GM10847 (cell line): ENCODE data around the gene TCEA2.
A peak's percentile ranks its signal among the peaks of the same experiment; 100 is the strongest.

Experiments used
- POLR2A ChIP-seq: IDR thresholded peaks from 2 replicates; pipeline ENCODE4 v1.6.1; 2011; ENCODE audit not compliant: insufficient read length; ENCODE audit errors: extremely low read depth

TCEA2 gene

DNA sequence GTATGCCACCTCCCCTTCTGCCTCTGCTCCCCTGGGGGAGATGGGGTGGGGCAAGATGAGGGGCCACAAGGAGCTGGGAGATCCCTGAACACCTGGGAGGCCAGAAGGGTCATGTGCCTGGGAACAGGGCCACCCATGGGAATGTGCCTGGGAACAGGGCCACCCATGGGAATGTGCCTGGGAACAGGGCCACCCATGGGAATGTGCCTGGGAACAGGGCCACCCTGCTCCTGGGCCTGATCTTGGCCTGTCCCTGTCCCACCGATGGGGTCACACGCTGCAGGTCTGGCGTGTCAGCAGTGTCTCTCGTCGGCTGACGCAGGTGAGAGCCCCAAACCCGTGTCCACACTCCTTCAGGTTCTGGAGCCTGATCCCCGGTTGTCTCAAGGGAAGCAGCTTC, 12.0 kb downstream of the TCEA2 start:
- TF ChIP-seq POLR2A, result no peak

GRCh38 chr20:64075556-64075955, 12.6 kb downstream of the TCEA2 start:
- no peak for TF ChIP-seq POLR2A

DNA sequence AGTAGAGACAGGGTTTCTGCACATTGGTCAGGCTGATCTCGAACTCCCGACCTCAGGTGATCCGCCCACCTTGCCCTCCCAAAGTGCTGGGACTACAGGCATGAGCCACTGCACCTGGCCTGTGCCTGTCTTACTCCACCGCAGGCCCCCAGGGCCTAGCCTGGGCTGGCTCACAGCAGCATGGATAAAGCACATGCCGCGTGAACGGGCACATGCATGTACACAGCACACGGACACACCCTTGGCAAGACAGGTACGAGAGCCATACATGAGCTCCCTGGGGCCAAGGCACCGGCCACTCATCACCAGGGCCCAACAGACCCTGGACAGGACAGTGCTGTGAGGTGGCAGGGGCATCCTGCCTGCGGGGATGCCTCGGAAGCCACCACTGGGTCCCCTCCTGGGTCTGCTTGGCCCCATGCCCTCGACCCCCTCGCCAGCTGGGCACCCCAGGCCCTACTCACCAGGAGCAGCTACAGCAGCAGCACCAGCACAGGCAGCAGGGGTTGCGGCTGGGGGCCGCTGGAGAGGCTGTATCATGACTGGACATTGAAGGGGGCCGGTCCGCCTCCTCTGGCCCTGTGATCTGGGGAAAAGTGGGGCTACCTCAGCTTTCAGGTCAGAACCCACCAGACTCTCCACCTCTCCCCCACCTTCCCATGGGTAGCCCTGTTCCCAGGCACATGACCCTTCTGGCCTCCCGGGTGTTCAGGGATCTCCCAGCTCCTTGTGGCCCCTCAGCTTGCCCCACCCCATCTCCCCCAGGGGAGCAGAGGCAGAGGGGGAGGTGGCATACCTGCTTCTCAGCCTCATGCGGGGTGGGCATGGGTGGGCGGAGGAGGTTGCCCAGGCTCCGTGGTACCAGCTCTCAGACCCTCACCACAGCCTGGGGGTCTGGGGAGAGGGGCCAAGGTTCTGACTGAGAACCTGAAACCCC, 13.3 kb downstream of the TCEA2 start:
- no peak for TF ChIP-seq POLR2A

DNA sequence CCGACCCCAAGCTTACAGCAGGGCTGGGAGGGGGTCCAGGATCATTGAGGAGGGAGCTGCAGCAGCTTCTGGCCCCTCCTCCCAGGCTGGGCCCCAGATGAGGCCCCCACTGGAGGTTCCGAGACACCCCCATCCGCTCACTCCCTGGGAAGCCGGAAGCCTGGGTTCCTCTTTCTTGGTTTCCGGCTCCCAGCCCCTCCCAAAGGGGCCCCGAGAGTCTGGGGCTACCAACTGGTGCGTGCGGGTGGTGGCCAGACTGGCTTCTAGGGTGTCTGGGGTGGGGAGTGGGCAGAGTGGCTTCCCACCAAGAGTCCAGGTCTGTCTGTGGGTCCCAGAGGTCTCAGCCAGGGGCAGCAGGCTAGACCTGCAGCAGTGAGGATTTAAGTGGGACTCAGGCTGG, 14.1 kb downstream of the TCEA2 start:
- TF ChIP-seq POLR2A, result peak; percentile 49

DNA sequence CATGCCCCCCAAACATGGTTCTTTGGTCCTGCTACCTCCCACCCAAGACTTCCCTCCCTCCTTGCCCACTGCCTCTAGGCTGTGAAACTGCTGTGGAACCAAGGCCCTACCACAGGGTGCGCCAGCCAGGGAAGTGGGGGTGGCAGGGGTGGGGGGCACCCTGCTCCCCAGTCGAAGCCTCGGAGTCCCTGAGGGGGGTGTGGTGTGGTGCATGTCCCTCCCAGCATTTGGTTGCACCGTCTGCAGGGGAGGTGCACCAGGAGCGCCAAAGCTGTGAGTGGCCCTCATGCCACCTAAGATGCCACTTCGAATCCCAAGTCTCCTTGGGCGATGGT, 14.5 kb downstream of the TCEA2 start:
- TF ChIP-seq POLR2A, result no peak

GRCh38 chr20:64077876-64078551, 15.0 kb downstream of the TCEA2 start:
- TF ChIP-seq POLR2A, result peak; percentile 10

- no peak for TF ChIP-seq POLR2A
Observed at GRCh38 chr20:64078934-64079272, 15.9 kb downstream of the TCEA2 start.

GRCh38 chr20:64079273-64080012, 16.4 kb downstream of the TCEA2 start, which contains the start of gene RGS19:
RGS19 (minus strand) TSS chr20:64079518; CDS start chr20:64076886, 2,632 bp downstream.
- TF ChIP-seq POLR2A, result peak; percentile 12

DNA sequence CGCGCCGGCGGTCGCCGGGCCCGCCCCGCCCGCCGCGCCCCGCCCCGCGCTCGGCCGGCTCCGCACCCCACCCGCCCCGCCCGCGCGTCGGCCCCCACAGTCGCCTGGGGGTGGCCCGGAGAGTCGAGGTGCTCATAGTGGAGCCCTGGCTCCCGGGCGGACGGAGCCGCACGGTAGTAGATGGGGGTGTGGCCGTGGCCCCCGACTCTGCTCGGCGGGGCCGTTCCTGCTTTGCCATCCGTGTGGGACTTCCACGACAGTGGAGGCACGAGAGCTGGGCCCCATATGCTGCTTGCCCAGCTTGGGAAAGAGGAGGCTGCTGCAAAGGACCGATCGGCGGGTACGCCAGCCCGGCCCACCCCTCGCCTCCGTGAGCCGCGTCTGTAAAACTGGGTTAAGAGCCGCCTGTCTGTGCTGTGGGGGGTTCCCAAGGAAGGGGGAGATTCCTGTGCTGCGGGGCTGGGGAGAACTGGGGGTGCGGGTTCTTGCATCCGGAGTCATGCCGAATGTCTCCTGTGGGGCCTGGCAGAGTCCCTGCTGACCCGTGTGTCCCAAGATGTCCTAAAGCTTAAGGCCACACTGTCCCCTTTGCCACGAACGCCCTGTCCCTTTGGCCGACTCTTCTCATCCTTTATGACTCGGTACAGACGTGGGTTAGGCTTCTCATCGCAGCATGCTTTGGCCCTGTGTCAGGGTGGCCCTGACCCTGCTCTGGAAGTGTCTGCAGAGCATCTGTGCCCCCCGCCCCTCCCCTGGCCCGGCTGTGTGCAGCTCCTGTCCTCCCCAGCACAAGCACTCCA, 17.2 kb downstream of the TCEA2 start, which contains the start of gene OPRL1:
TSS of gene OPRL1 (plus strand) at position 70 of the 800 bp plus-strand sequence. CDS start 12,639 bp downstream, outside the sequence.
- peak; percentile 5 for TF ChIP-seq POLR2A

- no peak for TF ChIP-seq POLR2A
Observed at GRCh38 chr20:64080813-64081623, 18.0 kb downstream of the TCEA2 start.

GRCh38 chr20:64081624-64081964, 18.6 kb downstream of the TCEA2 start:
- no peak for TF ChIP-seq POLR2A

GRCh38 chr20:64082126-64082731, 19.2 kb downstream of the TCEA2 start:
- no peak for TF ChIP-seq POLR2A

GRCh38 chr20:64082820-64083377, 19.9 kb downstream of the TCEA2 start:
- TF ChIP-seq POLR2A, result no peak
